NCI-H748 treated with DMSO at 0.1 percent for 48 hours (cell line): ENCODE results near the gene FAAP100.

Source experiments
- DNase-seq: peaks from one replicate; lab custom pipeline; 2025; lab: John Stamatoyannopoulos, UW

FAAP100 gene

DNA sequence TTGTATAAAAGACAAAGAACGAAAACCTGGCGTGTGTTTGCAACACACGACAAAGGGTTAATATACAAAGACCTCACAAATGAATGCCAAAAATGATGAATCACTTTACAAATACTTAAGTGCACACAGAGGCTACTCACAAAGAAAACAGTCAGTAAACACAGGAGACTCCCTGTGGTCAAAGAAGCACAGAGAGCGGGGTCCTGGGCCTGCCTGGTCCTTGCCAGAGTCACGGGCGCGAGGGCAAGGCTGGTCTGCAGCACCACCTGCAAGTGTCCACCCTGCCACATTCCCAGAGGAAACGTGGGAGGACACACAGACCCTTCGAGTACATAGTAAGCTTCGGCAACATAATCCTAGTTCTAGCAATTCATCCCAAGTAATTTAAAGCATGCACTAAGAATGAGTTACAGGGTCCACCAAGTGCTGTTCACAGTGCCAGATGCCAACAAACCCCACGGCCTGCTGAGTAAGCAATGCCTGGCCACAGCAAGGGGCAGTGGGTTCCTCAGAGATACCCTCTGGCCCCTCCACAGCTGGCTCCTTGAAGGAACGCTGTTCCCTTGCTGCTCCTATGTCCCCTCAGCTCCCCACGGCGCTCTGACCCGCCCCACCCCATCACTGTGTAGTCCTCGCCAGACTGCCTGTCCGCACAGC, 24.6 kb upstream of the FAAP100 start:
- no peak for DNase-seq

DNA sequence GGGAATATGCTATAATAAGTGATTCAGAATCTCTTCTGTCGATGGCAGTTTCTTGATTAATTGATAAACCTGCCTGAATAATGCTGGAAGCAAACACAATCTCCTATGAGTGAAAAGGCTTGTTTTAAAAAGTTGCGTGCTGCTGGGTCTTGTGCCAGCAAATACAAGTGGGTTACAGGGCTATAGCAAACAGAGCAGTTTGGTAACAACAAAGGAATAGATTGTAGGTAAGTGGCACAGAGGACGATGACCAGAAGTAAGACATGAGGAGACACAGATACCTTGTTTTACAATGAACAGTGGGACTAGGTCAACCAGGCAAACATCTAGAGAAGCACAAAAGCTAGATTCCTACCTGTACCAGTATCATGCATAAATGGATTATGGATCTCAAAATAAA, 23.7 kb upstream of the FAAP100 start:
- DNase-seq = no peak

DNA sequence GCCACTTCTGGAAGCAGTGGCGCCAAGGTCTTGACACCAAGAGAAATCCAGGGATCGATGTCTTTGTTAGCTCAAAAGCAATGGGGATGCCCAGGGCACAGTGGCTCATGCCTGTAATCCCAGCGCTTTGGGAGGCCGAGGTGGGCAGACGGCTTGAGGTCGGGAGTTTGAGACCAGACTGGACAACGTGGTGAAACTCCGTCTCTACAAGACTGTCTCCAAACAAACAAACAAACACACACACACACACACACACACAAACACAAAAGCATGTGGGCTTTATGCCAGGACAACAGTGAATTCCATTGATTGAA, 22.4 kb upstream of the FAAP100 start:
- DNase-seq = no peak

DNA sequence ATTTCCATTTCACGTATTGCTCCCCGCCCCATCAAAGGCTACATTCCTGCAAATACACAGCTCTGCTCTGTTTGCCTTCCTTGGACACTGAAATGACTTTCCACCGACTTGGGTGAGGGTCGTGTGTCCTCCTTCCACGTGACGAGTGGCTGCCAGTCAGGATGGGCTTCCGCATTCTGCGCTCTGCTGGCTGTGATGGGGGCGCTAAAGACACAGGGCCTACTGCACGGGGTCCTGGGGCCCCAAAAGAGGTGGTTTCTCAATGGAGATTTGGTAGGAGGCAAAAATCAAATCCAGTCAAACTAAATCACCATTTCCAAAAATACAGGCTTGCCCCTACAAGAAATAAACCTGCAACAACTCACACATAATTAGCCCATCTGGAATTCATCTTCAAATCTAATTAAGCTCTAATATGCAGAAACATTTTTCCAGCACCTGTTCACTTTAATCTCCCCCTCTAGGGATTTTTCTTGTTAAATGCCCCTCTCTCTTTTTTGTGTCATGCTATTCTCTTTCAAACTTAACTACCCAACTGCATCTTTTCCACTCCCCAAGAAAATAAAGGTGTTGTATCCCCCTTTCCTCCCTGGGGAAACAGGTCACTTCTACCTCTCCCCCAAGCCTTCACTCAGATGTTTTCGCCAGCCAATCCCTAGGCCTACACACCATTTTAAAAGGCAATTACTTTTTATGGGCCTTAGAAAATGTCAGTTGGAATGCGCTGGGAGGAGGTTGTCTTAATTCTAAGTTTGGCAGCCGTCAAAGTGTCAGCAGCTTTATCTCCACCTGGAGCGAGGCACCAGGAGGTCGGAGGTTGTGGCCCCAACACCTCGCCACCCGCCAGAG, 21.9 kb upstream of the FAAP100 start:
- DNase-seq = no peak

DNA sequence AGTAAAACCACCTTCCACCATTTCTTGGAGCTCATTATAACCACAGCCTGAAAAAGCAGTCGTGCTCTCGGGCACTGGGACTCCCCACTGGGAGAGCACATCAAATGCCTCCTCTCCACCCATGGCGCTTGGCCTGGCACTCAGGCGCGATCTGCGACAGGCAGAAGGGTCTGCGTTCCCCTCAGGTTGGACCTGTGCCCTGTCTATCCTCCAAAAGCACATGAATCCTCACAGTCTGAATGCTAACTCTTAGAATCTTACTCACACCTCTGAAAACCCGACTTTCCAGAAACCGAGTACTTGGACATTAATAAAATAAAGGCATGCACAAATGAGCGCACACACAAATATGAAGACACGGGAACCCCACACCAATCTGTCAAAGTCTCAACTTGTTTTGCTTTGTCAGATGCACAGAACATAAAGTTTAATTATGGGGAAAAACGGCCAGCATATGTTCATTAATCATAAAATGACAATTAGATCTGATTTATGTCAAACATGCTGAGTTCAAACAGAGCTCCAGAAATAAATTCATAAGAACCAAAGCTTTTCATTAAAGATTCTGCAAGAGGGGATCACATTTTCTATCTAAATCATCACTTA, 20.5 kb upstream of the FAAP100 start:
- no peak for DNase-seq

DNA sequence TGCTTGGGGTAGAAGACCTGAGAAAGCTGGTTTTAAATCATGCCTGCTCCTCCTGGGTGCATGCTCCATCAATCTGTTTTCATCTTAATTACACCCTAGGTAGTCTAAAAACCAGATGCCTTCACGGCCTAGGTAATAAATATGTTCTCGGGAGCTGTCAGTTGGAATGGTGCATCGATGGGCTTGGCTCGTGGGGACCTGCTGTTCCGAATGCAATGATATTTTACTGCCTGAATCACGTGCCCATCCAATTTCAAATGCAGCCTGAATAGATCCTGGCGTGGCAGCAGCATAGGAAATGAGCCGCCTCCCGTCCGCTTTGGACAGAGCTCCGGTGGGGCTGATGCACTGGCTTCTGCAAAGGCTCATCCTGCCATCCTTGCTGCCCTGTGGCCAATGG, 18.8 kb upstream of the FAAP100 start:
- no peak for DNase-seq

DNA sequence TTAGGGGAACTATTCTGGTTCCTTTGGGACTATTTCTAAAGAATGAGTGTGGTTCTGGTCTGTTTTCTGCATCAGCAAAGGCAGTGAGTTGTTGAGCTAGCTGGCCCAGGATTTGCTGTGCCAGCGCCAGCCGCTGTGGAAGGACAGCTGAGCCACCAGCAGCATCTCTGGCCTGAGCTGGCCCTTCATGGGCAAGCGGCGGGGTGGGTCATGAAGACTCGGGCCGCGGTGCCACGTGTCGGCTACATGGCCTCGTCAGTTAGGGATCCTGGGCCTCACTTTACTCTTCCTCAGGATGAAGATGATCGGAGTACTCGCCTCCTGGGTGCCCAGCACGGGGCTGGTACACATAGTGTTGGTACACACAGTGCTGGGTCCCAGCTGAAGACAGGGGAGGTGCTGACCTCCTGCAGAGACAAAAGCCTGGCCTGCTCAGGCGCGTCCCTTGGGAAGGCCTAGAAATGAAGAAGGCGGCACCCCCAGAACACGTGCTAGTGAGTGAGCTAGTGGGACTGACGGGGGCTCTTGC, 17.9 kb upstream of the FAAP100 start:
- DNase-seq = no peak

DNA sequence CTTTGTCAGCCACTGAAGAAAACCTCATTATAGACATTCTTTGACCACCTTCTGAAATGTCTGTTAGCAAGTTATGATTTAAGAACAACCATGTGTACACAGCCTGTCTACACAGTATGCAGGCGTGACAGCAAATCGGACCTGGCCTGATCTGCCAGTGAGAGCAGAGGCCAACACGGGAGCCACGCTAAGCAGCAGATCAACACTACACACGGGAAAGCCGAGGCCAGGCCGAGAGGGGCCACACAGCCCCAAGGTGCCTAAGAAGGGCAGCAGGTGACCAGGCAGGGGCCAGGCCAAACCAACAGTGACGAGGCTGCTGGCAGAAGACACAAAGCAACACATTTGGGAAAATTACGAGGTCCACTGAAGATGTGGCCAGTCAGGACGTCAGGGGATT, 16.3 kb upstream of the FAAP100 start:
- DNase-seq = no peak

DNA sequence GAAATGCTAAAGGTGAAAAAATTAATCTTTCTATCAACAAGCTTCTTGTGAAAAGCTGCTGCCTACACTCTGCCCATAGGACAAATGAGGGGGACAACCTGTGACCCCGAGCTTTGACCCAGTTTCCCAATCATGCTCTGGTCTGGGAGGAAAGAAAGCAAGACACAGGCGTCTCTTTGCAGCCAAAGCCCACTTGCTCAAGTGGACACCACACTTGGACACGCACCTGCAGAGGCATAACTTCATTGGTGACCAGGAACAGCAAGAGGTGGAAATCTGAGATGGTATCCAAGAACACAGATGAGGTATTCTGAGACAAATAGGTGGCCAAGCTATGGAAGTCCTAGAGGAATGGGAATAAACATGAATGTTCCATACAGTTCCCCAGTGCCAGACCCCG, 15.0 kb upstream of the FAAP100 start:
- DNase-seq = no peak

DNA sequence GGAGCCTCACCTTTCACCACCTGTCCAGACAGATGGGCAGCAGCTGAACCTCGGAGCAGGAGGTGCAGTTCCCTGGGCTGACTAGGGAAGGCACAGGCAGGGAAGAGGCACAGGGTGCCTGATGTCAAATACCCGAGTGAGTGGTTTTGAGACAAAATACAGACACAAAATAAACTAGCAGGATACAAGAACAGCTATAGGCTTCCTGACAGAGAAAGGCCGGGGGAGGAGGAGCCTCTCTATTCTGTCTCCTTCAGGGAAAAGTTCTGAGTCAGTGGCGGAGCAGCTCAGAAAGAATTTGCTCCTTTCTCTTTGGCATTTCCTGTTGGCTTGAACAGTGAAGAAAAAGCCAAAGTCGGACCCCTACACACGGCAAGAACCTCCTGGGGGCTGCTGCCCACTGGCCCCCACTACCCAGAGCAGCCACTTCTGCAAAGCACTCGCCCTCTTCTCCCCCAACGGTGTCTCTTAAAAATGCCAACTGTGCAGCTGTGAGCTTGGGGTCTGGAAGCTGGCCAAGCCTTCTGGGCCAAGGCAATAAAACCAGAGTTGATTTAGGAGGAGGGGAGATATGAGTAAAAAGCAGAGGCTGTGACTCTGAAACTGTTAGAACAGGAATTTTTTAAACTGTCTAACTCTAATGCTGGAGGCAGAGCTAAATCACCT, 14.4 kb upstream of the FAAP100 start:
- no peak for DNase-seq

DNA sequence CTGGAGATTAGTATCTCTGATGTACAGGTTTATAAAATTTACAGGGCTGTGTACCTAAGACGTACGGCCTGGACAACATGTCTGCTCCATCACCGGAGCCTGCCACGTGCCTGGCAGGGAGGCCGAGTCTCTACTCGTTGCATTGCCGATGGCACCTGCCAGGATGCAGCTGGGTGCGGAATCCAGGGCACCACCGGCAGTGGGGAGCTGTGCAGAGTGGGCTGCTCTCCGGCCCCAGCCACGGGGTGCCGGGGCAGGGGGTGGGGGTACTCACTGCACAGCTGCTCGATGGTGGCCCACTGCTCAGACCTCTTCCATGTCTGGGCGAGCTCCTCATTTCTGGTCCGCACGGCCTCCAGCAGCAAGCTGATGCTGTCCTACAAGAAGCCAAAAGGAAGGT, 13.1 kb upstream of the FAAP100 start:
- no peak for DNase-seq

DNA sequence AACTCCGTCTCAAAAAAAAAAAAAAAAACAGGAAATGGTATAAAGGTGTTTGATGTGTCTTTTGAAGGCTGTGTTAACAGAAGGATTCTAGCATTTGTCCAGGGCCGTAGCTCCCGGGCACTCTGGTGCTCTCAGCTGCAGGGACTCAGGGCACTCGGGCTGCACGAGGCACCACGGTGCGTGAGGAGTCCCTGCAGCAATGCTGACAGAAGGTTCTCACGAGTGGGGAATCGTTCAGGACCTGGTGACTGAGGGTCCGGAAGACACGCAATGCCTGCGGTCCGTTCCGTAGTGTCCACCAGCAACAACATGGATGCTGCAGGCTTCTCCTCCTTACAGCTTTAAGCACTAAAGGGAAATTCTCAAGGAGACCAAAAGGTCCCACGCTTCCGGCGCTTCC, 12.6 kb upstream of the FAAP100 start:
- no peak for DNase-seq

DNA sequence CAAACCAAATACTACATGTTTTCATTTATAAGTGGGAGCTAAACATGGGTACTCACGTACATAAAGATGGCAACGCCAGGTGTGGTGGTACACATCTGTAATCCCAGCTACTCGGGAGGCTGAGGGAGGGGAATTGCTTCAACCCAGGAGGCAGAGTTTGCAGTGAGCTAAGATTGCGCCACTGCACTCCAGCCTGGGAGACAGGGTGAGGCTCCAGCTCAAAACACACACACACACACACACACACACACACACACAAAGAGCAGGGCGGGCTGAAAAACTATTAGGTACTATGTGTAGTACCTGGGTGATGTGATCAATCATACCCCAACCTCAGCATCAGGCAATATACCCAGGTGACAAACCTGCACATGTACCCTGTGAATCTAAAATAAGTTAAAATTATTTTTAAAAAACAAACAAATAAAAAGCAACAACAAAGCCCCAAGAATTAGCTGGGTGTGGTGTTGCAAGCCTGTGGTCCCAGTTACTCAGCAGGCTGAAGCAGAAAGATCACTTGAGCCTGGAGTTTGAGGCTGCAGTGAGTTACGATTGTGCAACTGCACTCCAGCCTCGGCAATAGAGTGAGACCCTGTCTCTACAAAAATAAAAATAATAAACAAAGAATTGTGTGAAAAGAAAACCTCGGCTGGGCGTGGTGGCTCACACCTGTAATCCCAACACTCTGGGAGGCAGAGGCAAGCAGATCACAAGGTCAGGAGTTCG, 11.9 kb upstream of the FAAP100 start:
- no peak for DNase-seq

DNA sequence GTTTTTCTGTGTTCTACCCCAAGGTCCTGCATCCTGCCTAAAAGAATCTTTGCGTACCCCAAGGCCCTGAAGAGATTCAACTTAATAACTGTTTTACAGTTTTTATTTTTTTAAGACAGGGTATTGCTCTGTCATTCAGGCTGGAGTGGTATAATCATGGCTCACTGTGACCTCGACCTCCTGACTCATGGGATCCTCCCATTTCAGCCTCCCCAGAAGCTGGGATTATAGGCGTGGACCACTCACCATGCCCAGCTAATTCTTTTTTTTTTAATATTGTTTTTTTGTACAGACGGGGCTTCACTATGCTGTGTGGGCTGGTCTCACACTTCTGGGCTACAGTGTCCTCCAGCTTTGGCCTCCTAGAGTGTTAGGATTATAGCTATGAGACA, 9.3 kb upstream of the FAAP100 start:
- DNase-seq = no peak

DNA sequence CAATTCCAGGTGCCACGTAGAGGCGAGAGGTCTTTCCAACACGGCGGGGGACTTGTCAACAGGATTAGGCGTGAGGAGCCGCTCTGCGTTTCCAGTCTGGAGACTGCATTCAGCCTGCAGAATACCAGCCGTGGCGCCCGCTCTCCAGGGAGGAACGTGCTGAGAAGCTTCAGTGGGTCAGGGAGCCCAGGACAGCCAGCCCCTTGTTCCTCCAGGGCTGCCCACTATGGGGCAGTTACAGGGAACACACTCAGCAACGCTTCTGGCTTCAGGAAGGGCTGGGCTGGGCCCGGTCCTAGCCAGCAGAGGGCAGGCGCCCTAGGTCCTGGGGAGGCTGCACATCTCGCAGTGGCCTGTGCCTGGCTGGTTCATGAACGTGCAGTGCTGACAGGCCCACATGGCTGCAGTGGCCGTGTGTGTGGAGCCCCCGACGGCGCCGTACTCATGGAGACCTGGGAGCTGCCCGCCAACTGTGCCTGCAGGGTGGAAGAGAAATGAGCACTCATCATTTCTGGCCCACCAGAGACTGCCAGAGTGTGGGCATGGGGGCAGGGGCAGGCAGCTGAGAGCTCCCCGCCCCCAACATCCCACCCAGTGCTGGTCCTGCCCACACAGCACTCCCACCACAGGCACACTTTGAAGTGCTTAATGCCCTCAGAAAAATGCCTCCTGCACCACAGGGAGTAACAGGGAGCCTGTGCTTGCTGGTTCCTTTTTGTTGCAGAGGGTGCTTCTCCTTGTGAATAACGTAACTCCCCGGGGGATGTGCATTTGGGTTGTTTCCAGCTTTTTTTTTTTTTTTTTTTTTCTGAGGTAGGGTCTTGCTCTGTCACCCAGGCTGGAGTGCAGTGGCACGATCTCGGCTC, 7.0 kb upstream of the FAAP100 start:
- DNase-seq = no peak

DNA sequence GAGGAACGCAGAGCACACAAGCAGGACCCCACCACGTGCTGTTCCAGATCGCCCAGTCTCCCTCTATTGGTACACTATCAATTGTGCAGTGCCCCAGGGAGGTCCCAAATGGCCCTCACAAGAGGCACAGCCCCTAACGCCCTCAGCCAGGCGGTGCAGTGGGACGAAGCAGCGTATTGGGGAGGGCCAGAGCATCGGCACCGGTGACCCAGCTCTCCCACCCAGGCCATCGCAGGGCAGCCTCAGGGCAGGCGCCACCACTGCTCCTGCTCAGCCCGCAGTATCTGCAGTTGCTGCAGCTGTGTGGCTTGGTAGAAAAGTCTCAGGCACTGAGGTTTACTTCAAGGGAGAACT, 5.9 kb upstream of the FAAP100 start:
- no peak for DNase-seq

DNA sequence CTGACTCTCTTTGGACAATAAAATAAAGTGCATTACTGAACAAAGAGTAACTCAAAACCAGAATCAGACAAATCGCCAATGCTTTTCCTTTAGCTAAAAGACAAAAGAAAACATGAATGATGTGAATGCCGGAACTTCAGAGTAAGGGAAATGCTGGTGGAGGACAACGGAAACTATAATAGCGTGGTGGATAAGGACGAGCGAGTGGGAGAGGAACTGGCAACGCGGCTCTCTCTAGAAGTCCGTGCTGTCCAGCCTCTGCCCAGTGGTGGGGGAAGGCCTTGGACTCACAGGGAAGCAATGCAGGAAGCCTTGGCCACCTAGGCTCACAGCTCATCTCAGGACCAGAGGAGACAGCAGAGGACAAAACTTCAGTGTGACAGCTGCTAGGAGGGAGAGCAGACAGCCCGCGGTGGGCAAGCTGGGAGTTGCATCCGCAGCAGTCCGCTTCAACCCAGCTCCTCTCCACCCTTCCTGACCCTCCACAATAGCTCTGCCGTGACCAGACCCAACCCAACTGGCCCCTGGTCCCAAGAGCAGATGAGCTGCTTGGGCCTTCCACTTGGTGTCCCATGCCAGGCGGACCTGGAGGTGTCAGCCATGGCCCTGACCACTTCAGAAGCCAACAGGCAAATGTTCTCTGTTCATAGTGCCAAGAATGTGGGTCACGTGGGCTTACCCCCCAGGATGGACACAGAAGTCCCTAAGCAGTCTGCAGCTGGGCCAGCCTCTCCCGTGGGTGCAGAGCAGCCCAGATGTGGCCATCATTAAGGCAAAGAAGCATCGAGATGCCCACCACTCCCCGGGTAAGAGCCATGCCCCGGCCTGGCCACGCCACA, 5.3 kb upstream of the FAAP100 start:
- DNase-seq = no peak

DNA sequence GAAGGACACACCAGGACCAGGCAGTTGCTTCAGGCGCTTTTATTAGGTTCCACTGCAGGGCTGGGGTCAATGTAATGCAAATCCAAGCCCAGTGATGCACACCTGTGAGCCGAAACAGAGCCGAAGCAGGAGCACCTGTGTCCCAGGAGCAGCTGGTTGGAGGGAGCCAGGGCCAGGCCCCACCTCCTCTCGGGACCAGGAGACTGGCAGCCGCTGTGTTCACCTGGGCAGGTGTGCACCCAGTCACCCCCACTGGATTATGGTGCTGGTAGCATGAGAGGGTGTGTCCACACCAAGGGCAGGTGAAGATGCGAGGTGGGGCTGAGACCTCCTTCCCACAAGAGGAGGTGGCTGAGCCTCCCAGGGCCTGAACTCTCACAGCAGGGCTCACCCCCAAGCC, 4.7 kb upstream of the FAAP100 start:
- DNase-seq = no peak

DNA sequence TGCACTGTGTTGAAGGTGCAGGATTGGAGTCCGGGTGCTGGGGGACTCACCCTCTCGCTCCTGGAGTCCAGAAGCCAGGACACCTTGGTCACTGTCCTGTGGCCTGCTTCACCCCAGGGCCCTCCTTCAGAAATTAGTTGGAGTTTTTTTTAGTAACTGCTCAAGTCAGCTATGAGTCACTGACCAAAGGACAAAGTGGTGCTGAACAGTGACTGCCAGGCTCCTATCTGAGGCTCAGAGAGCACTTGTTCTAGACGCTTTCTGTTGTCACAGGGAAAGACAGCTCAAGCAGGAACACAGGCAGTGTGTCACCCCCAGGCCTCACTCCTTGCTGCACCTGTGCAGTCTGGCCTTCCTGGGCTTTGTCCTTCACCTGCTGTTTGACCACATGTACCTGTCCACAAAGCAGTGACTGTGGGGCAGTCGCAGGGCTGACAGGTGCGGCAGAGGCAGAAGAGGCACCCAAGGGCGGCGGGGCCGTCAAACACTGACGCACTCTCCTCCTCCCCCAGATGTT, 4.1 kb upstream of the FAAP100 start:
- no peak for DNase-seq

DNA sequence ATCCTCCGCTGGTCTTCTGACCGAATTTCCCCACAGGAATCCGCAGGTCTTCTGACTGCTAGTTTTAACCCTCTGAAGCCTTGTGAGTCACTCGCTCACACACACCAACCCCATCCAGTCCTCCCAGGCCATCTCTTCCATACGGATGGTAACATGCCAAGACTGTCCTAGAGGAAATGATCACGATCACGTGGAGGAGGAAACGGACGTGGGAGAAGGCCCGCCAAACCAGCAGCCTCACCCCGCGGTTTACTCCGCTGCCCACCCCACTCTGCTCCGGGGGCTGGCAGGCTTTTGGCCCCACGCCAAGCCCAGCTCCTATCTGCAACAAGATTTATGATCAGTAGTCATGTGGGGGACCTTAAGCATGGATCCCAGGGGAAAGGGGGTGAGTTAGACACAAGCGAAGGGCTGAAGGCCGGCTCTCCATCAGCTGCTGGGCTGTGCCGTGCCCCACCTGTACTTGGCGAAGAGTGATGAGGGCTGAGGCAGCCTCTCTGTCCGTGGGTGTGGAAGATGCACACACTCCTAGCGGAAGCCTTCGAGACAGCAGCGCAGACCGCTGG, 1.5 kb upstream of the FAAP100 start:
- DNase-seq = no peak
